ENCODE measurements around the gene PAFAH1B2.
A peak's percentile ranks its signal among the peaks of the same experiment; 100 is the strongest.
"Not testable (repeated sequence)": the region's sequence is repeated elsewhere in the genome, so short reads cannot be mapped to it uniquely, and the experiment has no call there.

PAFAH1B2 gene

DNA sequence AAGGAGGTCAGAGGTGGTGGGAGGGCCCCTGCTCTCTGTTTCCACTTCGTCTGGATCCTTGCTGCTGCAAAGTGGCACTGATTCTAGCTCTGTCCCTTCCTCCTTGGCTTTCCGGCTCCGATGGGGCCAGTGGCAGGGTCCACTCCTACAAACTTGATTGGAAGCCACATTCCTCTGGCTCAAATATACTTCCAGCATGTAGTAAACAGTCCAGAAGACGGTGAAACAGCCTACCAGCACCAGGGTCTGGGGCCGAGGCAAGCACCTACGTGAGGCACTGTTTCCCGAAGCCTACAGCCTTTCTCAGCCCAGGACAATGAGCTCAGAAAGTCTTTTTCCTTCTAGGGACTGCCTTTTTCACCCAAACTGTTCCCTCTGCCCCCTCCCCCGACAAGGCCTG, 62.0 kb downstream of the PAFAH1B2 start:
- not testable (repeated sequence) for DNase-seq

DNA sequence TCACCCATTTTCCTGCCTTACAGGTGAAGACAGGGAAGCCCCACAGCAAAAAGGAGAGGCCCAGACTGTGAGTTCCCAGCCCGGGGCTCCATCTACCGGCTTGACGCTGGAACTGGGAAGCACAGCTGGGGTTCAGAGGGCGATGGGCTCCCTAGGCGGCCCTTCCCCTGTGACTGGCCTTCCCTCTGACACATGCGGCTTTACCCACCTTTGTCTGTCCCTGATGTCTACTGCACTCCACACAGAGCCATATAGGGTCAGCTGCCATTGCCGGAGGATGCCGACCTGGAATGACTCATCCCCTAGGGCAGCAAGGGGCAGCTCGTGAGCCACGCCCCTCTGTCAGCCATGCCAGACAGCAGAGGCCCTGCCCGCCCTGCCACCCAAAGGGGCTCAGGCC, 62.8 kb downstream of the PAFAH1B2 start:
- not testable (repeated sequence) for DNase-seq

DNA sequence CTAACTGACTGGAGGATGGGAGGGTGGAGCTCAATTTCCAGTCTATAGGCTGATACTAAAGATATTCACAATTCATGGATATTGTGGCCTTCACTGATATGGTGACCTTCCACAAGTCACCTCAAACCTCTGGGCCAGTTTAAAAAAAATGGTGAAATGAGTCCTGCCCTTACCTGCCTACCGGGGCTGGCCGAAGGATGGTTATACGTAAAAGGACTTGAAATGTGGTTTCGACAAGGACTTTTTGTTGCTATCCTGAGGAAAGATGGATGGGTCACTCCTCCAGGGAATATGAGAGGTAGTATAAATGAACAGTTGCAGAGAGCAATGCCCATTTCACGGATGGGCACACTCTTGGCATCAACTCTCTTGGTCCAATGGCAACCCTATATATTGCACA, 63.4 kb downstream of the PAFAH1B2 start:
- DNase-seq, result not testable (repeated sequence)

DNA sequence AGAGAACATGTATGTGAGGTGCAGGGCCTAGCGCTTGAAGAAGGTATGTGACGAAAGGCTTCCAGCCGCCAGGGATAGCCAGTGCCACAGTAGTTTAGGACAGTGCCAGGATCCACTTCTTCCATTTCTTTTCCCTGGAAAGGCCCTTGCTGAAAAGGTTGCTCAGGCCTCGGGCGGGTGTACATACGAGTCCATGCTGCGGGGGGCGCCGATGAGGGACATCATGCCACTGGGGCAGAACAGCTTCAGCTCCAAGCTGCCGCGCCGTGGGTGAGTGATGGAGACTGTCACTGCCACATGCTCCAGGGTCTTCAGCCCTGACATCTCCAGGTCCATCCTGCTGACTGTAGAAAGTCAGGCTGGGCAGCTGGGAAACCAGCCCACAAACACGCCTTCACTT, 64.6 kb downstream of the PAFAH1B2 start:
- DNase-seq, result not testable (repeated sequence)

DNA sequence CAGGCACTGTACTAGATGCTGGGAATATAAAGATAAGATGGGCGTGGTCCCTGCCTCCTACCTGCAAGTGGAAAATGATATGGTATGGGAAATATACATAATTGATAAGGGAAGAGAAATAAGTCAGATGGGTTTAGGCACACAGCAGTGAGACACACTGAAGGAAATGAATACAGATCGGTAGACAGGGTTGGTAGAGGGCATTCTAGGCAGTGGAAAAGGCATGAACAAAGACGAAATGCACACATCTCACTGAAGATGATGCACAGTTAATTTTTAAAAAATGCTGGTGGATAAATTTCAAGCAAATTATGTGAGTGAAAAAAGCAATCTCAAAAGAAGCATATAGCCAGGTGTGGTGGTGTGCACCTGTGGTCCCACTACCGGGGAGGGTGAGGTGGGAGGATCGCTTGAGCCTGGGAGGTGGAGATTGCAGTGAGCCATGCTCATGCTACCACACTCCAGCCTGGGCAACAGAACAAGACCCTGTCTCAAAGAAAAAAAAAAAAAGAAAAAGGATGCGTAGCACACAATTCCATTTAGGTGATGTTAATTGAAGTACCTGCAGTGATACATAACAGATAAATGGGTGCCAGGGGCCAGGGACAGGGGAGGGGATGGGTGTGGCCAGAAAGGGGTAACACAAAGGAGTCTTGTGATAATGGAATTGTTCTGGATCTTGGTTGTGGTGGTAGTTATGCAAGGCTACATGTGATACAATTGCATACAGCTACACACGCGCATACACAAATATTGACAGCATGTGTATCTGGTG, 65.5 kb downstream of the PAFAH1B2 start:
- DNase-seq, result not testable (repeated sequence)

DNA sequence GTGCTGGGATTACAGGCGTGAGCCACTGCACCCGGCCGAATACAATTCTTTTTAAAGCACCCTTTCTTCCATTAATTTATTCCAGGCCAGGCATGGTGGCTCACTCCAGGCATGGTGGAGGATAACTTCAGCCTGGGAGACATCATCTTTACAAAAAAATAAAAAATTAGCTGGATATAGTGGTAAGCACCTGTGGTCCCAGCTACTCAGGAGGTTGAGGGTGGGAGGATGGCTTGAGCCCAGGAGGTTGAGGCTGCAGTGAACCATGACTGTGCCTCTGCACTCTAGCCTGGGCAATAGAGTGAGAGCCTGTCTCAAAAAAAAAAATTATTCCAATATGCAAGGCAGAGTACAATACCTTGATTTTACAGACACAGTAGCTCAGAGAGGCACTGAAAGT, 66.5 kb downstream of the PAFAH1B2 start:
- DNase-seq, result no peak

DNA sequence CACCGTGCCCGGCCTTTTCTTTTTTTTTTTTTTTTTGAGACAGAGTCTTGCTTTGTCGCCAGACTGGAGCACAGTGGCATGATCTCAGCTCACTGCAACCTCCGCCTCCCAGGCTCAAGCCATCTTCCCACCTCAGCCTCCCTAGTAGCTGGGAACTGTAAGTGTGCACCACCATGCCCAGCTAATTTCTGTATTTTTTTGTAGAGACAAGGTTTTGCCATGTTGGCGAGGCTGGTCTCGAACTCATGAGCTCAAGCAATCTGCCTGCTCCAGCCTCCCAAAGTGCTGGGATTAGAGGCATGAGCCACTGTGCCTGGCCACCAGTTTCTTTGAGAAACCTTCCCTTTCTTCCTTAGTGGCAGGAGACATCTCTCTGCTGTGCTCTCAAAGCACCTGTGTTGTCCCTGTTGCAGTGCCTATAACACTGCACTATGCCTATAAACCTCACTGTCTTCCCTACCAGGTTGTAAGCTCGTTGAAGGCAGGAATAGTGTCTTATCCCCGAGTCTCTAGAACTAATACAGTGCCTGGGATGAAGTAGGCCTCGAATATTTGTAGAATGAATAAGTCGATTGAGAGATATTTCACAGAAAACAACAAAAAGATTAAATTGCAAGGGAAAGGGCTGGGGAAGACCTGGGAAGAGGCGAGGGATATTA, 68.7 kb downstream of the PAFAH1B2 start:
- DNase-seq, result no peak

DNA sequence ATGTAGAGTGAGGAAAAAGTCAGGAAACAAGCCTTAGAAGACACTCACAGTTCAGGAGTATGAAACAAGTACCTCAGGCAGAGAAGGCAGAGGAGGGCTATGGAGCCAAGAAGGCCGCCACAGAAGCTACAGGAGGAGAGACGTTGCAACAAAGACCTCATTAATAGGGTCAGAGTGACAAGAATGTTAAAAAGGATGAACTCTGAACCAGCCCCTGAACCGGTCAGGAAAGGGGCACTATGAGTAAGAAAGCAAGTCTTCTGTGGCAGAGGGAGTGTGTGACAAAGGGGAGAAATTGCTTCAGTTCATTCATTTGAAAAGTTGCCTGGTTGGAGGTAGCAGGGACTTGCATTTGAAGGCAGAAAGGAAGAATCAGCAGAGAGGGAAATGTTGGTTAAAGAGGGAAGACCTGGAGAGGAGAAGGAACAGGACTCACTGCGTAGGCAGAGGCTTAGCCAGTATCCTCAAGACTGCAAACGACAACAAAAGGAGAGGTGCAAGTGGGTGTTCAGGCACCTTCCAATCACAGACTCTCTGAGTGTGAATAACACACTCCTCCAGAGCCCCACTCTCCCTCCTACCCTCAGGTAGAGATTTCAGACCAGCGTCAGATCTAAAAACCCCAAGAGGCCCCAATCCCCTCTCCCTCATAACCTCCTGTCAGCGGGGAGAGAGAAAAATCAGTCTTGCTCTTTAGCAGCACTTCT, 70.5 kb downstream of the PAFAH1B2 start:
- no peak for DNase-seq

DNA sequence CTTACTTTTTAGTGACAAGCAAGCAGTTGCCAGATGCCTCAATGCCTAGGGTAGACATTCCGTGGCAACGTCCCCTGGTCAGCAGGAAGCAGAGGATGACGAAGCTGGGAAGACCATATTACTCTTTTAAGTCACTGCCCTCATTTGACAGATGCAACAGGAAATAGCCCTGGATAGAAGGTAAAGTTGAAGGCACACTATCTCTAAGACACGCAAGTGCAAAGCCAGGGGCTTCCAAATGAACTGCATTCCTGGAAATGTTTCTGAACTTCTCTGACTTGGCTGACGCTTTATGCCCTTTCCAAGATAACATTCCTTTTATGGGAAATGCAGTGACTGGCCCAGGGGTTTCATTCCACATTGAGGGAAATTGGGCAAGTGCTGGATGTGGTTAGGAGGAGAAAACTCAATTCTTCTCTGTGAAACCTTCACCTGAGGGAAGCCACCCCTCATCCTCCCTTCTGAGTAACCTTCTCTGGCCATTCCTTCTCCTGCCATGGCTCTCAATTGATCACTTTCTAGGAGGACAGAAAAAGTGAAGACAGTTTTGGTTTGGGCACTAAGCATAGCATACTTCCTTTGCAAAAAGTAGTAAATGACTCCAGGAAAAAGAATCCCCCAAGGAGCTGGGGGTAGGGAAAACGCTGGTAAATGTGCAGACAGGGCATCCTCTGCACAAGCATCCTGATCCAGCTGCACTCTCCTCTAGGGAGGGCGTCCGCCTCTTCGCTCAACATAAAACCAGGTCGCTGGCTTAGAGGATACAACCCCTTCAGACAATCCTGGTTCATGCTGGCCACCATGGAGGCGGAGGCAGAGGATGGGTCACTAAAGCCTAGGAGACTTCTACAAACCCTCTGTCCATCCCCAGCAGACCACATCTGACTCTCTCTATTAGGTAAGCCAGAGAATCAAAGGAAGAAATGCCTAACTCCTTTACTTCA, 73.3 kb downstream of the PAFAH1B2 start:
- DNase-seq, result no peak

DNA sequence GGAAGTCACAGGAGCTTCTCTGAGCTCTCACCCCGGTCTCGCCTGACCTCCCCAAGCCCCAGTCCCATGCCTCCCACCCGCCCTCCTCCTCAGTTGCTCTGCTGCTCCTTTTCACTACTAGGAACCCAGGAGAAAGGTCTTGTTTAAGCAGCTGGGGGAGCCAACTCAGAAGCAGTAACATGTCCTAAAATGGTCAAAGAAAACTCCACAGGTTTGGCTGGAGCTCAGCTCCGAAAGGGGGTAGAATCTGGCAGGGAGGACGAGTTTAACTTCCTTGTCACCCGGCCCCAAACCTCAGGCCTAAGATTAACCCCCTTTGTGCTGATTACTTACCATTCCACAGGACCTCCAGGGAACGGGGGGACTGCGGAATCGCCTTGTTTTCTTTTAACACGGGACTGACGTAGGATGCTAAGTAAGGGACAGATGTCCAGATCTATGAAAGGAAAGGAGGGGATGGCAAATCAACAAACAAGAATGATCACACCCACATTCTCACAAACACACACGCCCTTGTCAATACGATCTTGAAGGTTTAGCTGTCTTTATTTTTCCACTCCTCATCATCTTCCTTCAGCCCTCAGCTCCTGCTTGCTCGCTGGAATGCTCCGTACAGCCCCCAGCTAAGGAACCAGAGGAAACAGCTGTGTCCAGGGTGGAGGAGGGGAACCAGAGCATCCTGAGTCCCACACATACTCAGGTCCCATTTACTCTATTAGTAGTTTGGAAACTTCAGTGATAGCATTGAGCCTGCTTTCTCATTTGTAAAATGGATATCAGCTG, 74.2 kb downstream of the PAFAH1B2 start:
- no peak for DNase-seq

DNA sequence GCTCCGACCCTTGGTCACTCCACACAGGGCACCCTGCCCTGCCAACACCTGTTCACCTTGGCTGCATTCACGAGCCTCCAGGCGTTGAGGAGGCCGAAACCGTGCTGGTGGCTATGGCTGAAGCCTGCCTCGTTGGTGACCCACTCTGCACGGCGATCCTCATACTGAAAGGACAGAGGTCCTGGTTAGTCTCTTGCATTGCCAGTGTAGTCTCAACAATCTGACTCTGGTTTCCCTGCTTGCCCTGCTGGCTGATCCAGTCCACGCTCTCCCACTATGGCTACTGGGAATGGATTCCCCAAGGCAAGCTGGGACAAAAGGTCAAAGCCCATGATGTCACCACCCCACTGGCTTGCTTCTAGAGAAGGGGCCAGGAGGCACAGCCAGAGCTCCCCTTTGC, 74.9 kb downstream of the PAFAH1B2 start:
- DNase-seq, result no peak

DNA sequence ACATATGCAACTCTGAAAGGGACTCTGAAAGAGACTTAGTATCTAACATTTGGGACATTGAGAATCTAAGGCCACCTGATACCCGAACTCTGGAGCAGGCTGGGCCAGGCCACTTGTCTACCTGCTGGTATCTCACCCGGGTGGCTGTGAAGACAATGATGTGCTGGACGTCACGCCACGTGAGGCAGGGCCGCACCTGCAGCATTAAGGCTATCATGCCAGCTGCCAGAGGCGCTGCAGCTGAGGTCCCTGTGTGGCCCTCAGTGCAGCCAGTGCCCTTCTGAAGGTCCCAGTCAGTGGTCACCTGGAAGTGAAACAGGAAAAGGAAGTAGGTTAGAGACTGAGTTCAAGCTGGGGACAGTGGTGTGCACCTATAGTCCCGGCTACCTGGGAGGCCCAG, 75.4 kb downstream of the PAFAH1B2 start:
- no peak for DNase-seq

DNA sequence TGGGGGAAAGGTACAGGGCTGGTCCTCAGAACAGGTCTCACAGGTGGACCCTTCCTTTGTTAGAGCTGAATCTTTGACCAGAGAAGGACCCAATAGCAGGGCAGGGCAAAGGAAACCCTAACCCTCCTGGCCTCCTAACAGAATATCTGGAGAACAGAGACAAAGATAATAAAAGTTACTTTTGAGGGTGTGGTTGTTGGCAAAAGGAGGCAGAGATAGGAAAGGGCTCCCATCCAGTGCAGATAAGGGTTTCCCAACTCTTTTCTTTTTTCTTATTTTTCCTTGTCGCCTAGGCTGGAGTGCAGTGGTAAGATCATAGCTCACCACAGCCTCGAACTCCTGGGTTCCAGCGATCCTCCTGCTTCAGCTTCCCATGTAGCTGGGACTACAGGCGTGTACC, 75.9 kb downstream of the PAFAH1B2 start:
- no peak for DNase-seq

DNA sequence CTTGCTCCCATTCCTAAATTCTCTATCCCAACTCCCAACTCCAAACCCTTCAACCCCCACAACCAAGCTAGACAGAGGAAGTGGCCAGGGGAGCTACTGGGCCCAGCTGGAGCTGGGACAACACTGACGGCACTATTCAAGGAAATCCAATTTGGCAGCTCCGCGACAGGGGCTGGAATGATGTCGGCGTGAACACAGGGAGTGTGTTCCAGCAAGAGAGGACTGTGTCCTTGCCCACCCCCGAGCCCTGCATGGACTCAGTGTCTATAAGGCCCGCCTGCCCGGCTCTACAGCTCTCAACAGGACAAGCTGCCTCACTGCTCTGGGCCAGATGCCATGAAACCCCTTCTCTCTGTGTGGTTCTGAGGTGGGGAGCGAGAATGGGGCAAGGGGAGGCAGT, 76.5 kb downstream of the PAFAH1B2 start:
- DNase-seq, result no peak

DNA sequence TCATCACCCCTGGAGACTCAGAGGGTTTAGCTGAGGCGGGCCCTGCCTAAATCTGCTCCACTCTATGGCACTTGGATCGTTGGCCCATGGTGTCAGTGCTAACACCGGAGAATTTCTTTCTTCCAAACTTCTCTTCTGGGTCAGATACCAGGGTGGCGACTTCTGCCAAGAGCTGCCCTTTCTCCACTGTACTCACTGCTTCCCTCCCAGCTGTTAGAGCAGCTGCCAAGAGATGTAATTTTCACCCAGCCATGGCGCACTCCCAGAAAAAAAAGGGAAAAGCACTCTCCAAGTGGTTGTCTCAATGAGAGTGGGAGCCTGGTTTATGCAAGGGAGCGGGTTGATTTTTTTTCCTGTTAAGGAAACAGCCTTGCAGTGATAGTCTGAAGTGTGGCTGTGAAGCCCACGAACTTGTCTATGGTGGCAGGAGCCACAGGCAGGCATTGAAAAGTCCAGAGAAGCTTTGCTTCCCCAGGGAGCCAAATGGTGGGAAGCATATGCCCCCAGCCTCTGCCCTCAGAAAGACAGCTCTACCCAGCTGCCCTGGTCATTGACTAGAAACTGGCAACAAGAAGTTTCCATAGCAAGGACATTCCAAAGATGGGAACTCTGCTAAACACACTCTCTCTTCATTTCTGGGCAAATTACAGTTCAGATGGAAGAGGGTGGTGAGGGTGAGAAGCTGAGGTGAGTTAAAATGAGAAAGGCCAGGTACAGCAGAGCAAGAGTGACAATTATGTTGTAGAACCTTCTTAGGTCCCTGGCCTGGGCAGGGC, 77.1 kb downstream of the PAFAH1B2 start:
- no peak for DNase-seq

DNA sequence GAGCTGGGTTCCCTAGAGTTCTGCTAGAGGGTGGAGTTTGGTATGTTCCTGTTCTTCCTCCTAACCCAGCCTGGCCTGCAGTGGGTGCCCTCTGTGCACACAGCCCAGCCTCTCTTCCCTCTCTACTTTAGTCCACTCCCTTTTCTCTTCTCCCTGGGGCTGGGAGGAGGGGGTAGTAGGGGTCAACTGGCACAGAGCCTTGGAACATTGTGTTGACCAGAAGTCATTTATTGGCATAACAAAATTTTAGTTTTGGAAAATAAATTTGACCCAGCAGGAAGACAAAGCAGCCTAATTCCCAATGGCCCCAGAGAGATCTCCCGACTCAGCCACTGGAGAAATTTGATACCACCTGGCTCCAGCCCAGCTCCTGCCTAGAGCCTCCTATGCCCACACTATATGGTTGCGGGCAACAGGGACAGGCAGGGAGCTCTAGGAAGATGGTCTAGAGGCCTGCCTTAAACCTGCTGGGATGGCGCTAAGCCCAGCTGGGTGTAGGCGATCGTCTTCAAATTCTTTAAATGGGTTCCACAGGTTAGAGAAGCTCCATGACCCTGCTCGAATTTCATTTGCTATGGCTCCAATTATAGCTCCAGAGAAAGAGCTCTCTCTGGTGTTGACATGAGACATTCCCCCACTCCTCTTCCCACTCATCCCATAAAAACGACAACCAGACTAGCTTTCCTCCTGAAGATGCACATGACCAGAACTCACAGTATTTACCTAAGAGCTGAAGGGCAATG, 77.9 kb downstream of the PAFAH1B2 start:
- peak; percentile 60 for DNase-seq

DNA sequence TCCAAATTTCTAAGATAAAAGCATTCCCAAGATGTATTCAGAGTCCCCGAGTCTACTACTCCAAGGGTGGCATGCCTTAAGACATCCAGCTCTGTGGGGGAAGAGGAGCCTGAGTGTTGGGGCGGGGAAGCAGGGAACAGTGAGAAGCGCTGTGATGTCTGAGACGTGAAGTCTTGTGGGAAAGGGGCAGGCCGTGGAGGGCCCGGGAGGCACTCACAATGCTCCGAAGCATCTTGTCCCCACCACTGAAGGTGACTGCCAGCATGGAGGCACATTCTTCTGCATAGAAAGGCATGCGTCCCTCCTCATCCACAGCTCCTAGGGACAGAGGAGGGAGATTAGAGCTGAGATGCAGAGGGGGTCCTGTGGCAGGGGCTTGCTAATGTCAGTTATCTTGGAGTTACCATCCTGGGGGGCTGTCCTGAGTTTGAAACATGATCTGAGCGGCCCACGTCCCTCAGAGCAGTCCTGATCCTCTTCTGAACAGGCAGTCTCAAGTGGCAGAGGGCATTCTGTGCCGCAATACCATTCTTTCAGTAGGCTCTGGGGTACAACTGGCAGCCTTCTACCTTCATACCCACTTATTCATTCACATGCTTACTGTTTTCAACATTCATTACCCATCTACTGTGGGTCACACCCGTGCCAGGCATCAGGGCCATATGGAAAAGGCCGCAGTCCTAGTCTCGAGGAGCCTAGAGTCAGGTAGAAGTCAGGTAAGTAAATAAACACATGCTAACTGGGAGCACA, 79.1 kb downstream of the PAFAH1B2 start:
- no peak for DNase-seq

DNA sequence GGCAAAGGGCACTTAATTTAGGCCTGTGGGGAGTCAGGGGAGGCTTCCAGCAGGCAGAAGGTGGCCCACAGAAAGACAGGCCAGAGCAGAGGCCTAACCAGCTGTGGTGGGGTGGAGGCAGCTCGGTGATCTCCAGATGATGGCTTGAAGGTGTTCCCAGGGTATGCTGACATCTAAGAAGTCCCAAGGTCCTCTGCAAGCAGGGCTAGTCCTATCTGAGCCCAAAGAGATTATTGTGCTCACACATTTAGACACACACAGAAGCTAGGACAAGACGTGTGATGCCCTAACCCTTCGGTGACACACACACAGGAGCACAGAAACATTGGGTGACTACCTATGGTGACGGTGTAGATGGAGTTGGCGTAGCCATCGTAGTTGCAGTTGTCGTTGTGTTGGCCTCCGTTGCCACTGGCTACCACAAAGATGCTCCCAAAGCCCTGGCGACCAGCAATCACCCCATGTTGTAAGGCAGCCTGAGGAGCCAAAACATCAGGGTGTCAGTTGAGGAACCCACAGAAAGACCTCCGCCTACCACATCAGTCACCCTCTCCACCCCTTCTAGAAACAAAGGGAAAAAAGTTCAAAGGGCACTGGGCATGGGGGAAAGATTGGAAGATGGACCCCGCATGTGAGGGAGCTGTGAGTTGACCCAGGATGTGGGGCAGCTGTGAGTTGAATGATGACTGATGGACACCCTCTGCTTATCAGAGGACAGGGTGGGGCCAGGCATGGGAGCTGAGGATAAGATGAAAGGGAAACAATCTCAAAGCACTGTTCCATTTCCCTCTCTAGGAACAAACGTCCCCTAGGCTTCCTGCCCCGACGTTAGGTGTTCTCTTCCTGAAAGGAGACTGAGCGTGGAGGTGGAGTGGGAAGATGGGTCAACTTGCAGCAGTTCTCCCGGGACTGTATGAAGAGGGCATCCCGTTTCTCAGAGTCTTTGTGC, 79.9 kb downstream of the PAFAH1B2 start:
- DNase-seq, result no peak
